Loucy (cell line): ENCODE measurements around the gene CHEK1.

Experiments used
- H2AFZ ChIP-seq: fragments of 200-600 bp; sonication (generic); 2 replicates; pipeline ENCODE4 v1.6.0; 2016; ENCODE audit warnings: antibody characterized with exemption, mild to moderate bottlenecking, low read length, moderate library complexity
- H3F3A ChIP-seq: fragments of 200-600 bp; 2 replicates; pipeline ENCODE4 v1.6.0; 2016; ENCODE audit warnings: antibody characterized with exemption, low read depth, mild to moderate bottlenecking
- H3K27me3 ChIP-seq: fragments of 200-600 bp; sonication (generic); 2 replicates; pipeline ENCODE4 v1.6.1; 2014; ENCODE audit warnings: low read length, mild to moderate bottlenecking; ENCODE audit not compliant: insufficient read depth, poor library complexity, severe bottlenecking
- H3K36me3 ChIP-seq: fragments of 200-600 bp; sonication (generic); 2 replicates; pipeline ENCODE4 v1.6.1; 2016; ENCODE audit warnings: low read length; ENCODE audit not compliant: insufficient read depth
- H3K4me1 ChIP-seq: fragments of 200-600 bp; sonication (generic); 2 replicates; pipeline ENCODE4 v1.5.1; 2014; ENCODE audit warnings: low read length, mild to moderate bottlenecking; ENCODE audit not compliant: insufficient read depth, poor library complexity, severe bottlenecking
- H3K4me2 ChIP-seq: fragments of 200-600 bp; sonication (generic); 2 replicates; pipeline ENCODE4 v1.6.0; 2014; ENCODE audit warnings: antibody characterized with exemption, low read length, low read depth, mild to moderate bottlenecking; ENCODE audit not compliant: poor library complexity, severe bottlenecking
- H3K4me3 ChIP-seq: fragments of 200-600 bp; sonication (generic); 2 replicates; pipeline ENCODE4 v1.5.1; 2014; ENCODE audit warnings: low read length, mild to moderate bottlenecking, mixed read lengths; ENCODE audit not compliant: poor library complexity, severe bottlenecking
- H3K79me2 ChIP-seq: fragments of 200-600 bp; sonication (generic); 2 replicates; pipeline ENCODE4 v1.6.1; 2014; ENCODE audit warnings: low read length; ENCODE audit not compliant: insufficient read depth
- H3K9ac ChIP-seq: fragments of 200-600 bp; sonication (generic); 2 replicates; pipeline ENCODE4 v1.6.0; 2014; ENCODE audit warnings: mild to moderate bottlenecking, low read depth, low read length, moderate library complexity; ENCODE audit not compliant: poor library complexity, severe bottlenecking
- H3K9me2 ChIP-seq: fragments of 200-600 bp; sonication (generic); replicated peaks from 2 replicates; pipeline ENCODE4 v1.6.1; 2016; ENCODE audit warnings: low read depth, low read length, mixed read lengths
- H3K9me3 ChIP-seq: fragments of 200-600 bp; sonication (generic); 2 replicates; pipeline ENCODE4 v1.6.1; 2014; ENCODE audit warnings: mild to moderate bottlenecking, antibody characterized with exemption, low read length, low read depth; ENCODE audit not compliant: insufficient read depth
- H4K20me1 ChIP-seq: fragments of 200-600 bp; sonication (generic); 2 replicates; pipeline ENCODE4 v1.6.0; 2014; ENCODE audit warnings: antibody characterized with exemption, low read length, mild to moderate bottlenecking; ENCODE audit not compliant: insufficient read depth, poor library complexity, severe bottlenecking
- CTCF ChIP-seq: fragments of 200-600 bp; sonication (generic); conservative IDR thresholded peaks from 2 replicates; pipeline ENCODE4 v1.5.1; 2014; ENCODE audit warnings: mild to moderate bottlenecking, antibody characterized with exemption, low read length
- EZH2phosphoT487 ChIP-seq: fragments of 200-600 bp; IDR thresholded peaks from 2 replicates; pipeline ENCODE4 v1.6.1; 2018; ENCODE audit warnings: antibody characterized with exemption, mild to moderate bottlenecking, moderate library complexity, borderline replicate concordance

The CHEK1 gene

GRCh38 chr11:125618383-125618782 is 6.6 kb upstream of the CHEK1 start:
- Histone ChIP-seq H3K79me2 (no peaks in the 10 kb centered on the region), H3K4me1 (no peaks in the 10 kb centered on the region), H4K20me1 (no peaks in the 10 kb centered on the region), H2AFZ (no peak overlapping the region), H3K4me2 (no peak overlapping the region), H3F3A (no peaks in the 10 kb centered on the region), H3K9me2 (no peaks in the 10 kb centered on the region), H3K36me3 (peaks cover 89% of the 10 kb centered on the region), H3K4me3 (no peak overlapping the region), H3K9me3 (no peaks in the 10 kb centered on the region), H3K27me3 (no peaks in the 10 kb centered on the region), H3K9ac (no peak overlapping the region)
- TF ChIP-seq EZH2phosphoT487 (no peak), CTCF (no peak)

DNA sequence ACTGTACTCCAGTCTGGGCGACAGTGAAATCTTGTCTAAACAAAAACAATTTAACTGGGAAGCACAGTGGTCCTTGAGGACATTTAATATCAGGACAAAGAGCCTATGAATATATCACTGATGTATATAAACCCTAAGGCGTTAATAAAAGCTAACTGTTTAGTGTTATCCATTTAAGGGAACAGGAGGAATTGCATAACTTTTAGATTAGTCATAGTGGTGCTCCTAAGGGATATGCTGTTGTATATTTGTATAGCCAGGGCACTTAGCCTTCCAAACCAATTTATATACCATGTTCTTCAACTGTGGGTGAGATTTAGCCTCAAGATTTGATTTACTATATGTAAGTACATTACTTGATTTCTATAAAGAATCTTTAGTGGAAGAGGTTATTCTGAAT is 3.0 kb upstream of the CHEK1 start:
- Histone ChIP-seq H3K4me3 (no peak overlapping the region), H3K4me2 (no peak overlapping the region), H3K36me3 (peaks cover 53% of the 10 kb centered on the region; the same call in 1 of the 2 replicates), H2AFZ (no peak overlapping the region), H3K9ac (no peak overlapping the region), H3K79me2 (peaks cover 11% of the 10 kb centered on the region), H4K20me1 (peaks cover 5% of the 10 kb centered on the region), H3K4me1 (peaks cover 12% of the 10 kb centered on the region), H3K27me3 (no peaks in the 10 kb centered on the region), H3K9me2 (no peaks in the 10 kb centered on the region), H3F3A (no peaks in the 10 kb centered on the region; the same call in 1 of the 2 replicates), H3K9me3 (no peaks in the 10 kb centered on the region)
- no peak for TF ChIP-seq EZH2phosphoT487

- no peak overlapping the region for H3K4me2 ChIP-seq
- peaks cover 21% of the 10 kb centered on the region for H3K79me2 ChIP-seq
- no peaks in the 10 kb centered on the region for H3K9me3 ChIP-seq
- no peaks in the 10 kb centered on the region for H3K9me2 ChIP-seq
- H3K4me3 ChIP-seq, result no peak overlapping the region
- no peak for TF ChIP-seq CTCF
- TF ChIP-seq EZH2phosphoT487, result no peak
- H3K4me1 ChIP-seq, result peaks cover 22% of the 10 kb centered on the region
- peaks cover 16% of the 10 kb centered on the region for H4K20me1 ChIP-seq
- H3K9ac ChIP-seq, result no peak overlapping the region
- no peaks in the 10 kb centered on the region for H3K27me3 ChIP-seq
- no peaks in the 10 kb centered on the region; the same call in 1 of the 2 replicates for H3F3A ChIP-seq
- peaks cover 43% of the 10 kb centered on the region; the same call in 1 of the 2 replicates for H3K36me3 ChIP-seq
- no peak overlapping the region for H2AFZ ChIP-seq
Measured at GRCh38 chr11:125623064-125623463, 1.9 kb upstream of the CHEK1 start.

- H2AFZ ChIP-seq, result peak overlapping the region; percentile 91
- peaks cover 26% of the 10 kb centered on the region; the same call in 1 of the 2 replicates for H3K36me3 ChIP-seq
- peak overlapping the region; percentile 94 for H3K4me3 ChIP-seq
Measured at GRCh38 chr11:125625225-125625629, 264 bp downstream of the CHEK1 start.

More at GRCh38 chr11:125625225-125625629, 264 bp downstream of the CHEK1 start:
- Histone ChIP-seq H3K9me2 (no peaks in the 10 kb centered on the region), H4K20me1 (peaks cover 37% of the 10 kb centered on the region), H3K79me2 (peaks cover 40% of the 10 kb centered on the region), H3K4me1 (peaks cover 30% of the 10 kb centered on the region), H3K9ac (peak overlapping the region; percentile 91), H3K4me2 (peak overlapping the region; percentile 92), H3F3A (no peaks in the 10 kb centered on the region; the same call in 1 of the 2 replicates), H3K27me3 (no peaks in the 10 kb centered on the region), H3K9me3 (no peaks in the 10 kb centered on the region)
- TF ChIP-seq CTCF (no peak), EZH2phosphoT487 (no peak)
